Left ventricle myocardium superior (tissue), 1 donor: ENCODE data around the gene LIMK1. TPM values are rescaled to one million over a fixed set of nuclear protein-coding genes. Genes with fewer than 3 reads are reported as not detected.
"Not testable (repeated sequence)": the region's sequence is repeated elsewhere in the genome, so short reads cannot be mapped to it uniquely, and the experiment has no call there.

ENCODE experiments used
- ATAC-seq: fragments of 200-7000 bp; cut with Tn5 transposase; one replicate; pipeline ENCODE4 v1.9.1; 2020; ENCODE audit warnings: mild to moderate bottlenecking, moderate library complexity
- DNase-seq: peaks from one replicate; pipeline ENCODE4 v3.0.0-alpha.2; 2020
- intact Hi-C: fragments of 100-400 bp; cut with micrococcal nuclease; formaldehyde crosslinking; loops from one replicate; pipeline ENCODE4 v1.11.0; 2022
- total RNA-seq: library from RNA; stranded (reverse); fragmentation: NEBNext Ultra II Directional; extraction: Animal tissue kit (Norgen Biotek cat#: 25700); gene quantifications from one replicate; pipeline ENCODE4 v1.2.1, GENCODE V29; 2021
- donor health status: DM: no; HTN: yes; CAD: no; lungs with severe emphysema.

Gene LIMK1
- total RNA-seq, 1 donor from 2014 or later: 9.4 TPM

DNA sequence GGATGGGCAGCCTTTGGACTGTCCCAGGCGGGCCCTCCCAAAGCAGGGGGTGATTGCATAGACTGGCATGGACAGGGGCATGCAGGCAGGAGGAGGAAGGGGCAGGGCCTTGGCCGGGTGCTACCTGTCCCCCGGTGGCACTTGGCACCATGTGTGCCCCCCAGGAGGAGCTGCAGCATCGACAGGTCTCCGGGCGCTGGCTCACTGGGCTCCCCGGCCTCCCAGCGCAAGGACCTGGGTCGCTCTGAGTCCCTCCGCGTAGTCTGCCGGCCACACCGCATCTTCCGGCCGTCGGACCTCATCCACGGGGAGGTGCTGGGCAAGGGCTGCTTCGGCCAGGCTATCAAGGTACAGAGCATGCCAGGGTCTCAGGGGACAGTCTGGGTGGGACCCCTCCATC, 23.2 kb downstream of the LIMK1 start:
- intact Hi-C loops: no loop called here
- no peak for ATAC-seq

DNA sequence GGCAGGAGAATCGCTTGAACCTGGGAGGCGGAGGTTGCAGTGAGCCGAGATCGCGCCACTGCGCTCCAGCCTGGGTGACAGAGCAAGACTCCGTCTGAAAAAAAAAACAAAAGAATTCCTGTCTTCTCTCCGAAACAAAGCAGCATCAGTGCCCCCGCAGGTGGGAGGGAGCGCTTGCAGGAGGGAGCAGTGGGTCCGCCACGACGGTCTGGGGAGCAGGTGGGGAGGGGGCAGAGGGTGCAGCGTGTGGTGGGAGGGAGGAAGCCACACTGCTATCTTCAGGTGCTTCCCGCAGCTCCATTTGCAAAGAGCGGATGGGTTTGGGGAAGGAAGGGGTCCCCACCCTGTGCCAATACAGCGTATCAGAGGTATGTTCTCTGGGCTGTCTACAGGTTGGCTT, 31.7 kb downstream of the LIMK1 start:
- ATAC-seq (no peak), DNase-seq (no peak)
- intact Hi-C loops: no loop called here

More for the DNA sequence above, 23.2 kb downstream of the LIMK1 start:
- no peak for DNase-seq

DNA sequence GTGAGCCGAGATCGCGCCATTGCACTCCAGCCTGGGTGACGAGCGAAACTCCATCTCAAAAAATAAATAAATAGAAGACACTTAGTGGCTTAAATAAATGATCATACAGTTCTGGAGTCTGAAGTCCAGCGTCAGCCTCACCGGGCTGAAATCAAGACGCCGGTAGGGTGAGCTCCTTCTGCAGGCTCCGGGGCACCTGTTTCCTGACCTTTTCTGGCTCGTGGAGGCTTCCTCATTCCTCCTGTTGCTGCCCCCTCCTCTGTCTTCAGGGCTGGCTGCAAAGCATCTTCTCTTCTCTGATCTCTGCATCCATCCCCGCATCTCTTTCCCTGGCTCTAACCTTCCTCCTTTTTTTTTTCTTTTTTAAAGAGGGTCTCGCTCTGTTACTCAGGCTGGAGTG, 32.8 kb downstream of the LIMK1 start:
- intact Hi-C loops: no loop called here
- ATAC-seq (no peak), DNase-seq (no peak)

DNA sequence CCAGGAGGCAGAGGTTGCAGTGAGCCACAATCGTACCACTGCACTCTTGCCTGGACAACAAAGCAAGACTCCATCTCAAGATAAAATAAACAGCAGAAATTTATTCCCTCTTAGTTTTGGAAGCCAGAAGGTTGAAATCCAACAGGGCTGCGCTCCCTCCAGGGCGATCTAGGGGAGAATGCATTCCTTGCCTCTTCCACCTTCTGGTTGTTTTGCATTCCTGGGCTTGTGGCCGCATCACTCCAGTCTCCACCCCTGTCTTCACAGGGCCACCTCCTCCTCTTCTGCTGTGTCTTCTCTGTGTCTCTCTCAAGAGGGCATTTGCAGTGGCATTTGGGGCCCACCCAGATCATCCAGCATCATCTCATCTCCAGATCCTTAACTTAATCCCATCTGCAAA, 36.2 kb downstream of the LIMK1 start:
- DNase-seq (no peak), ATAC-seq (no peak)
- intact Hi-C loops: no loop called here

DNA sequence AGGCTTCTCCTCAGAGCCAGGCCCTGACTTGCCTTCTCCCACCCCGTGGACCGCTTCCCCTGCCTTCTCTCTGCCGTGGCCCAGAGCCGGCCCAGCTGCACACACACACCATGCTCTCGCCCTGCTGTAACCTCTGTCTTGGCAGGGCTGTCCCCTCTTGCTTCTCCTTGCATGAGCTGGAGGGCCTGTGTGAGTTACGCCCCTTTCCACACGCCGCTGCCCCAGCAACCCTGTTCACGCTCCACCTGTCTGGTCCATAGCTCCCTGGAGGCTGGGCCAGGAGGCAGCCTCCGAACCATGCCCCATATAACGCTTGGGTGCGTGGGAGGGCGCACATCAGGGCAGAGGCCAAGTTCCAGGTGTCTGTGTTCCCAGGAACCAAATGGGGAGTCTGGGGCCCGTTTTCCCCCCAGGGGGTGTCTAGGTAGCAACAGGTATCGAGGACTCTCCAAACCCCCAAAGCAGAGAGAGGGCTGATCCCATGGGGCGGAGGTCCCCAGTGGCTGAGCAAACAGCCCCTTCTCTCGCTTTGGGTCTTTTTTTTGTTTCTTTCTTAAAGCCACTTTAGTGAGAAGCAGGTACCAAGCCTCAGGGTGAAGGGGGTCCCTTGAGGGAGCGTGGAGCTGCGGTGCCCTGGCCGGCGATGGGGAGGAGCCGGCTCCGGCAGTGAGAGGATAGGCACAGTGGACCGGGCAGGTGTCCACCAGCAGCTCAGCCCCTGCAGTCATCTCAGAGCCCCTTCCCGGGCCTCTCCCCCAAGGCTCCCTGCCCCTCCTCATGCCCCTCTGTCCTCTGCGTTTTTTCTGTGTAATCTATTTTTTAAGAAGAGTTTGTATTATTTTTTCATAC, 38.0 kb downstream of the LIMK1 start:
- intact Hi-C loops: no loop called here
- DNase-seq (no peak), ATAC-seq (no peak)

DNA sequence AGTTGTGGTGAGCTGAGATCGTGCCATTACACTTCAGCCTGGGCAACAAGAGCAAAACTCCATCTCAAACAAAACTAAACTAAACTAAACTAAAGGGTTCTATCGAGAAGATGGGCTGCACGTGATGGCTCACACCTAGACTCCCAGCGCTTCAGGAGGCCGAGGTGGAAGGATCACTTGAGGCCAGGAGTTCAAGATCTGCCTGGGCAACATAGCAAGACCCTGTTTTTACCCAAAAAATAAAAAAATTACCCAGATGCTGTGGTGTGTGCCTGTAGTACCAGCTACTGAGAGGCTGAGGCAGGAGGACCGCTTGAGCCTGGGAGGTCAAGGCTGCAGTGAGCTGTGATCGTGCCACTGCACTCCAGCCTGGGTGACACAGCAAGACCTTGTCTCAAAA, 40.3 kb downstream of the LIMK1 start:
- DNase-seq, ATAC-seq, intact Hi-C loops: not testable (repeated sequence)

DNA sequence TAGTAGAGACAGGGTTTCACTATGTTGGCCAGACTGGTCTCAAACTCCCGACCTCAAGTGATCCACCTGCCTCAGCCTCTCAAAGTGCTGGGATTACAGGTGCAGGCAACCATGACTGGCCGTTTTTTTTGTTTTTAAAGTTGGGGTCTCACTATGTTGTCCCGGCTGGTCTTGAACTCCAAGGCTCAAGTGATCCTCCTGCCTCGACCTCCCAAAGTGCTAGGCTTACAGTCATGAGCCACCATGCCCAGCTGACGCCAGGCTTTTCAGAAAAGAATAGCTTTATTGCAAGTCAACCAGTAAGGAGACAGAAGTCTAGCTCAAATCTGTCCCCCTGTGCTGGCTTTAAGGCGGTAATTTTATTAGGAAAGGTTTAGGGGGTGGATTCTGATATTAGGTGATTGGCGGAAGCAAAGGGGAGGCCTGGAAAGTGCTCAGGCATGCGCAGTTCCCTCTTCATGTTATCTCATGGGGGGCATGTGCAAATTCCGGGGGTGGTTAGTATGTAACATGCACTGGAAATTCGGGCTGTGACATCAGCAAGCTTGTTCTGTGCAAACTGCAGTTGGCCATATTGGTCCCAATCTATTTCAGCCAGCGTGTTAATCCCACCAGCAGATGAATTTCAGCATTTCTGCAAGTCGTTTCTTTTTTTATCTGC, 42.7 kb downstream of the LIMK1 start:
- DNase-seq (no peak), ATAC-seq (no peak)
- intact Hi-C loops: no loop called here

DNA sequence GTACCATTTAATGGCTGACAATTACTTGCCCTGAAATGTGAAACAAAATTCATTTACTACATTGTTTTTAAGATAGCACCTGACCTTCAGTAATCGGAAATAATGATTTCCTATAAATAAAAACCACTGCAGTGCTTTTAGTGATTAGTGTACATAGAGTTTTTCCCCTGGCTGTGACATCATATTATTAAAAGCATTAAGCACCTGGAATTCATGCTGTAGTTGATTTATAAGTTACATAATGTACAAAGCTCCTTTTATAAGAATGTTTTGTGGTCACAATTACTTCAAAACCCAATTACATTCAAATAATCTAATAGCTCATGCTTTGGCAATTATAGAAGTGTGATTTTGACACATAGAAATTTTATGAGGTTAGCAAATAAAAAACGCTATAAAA, 46.3 kb downstream of the LIMK1 start:
- no peak for ATAC-seq
- intact Hi-C loops: no loop called here

DNA sequence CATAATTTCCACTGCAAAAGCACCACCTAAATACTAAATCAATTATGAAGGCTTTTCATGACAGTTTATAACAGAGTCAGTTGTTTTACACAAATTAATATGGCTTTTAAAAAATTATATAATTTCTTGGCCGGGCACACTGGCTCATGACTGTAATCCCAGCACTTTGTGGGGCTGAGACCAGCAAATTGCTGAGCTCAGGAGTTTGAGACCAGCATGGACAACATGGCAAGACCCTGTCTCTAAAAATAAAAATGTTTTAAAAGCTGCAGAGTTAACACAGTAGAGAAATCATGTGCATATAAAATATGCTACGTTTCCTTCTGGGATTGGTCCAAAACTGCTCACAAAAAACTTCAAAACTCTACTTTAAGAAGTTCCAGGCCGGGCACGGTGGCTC, 46.9 kb downstream of the LIMK1 start:
- intact Hi-C loops: no loop called here
- DNase-seq (no peak), ATAC-seq (no peak)

More for the DNA sequence above, 46.3 kb downstream of the LIMK1 start:
- no peak for DNase-seq

DNA sequence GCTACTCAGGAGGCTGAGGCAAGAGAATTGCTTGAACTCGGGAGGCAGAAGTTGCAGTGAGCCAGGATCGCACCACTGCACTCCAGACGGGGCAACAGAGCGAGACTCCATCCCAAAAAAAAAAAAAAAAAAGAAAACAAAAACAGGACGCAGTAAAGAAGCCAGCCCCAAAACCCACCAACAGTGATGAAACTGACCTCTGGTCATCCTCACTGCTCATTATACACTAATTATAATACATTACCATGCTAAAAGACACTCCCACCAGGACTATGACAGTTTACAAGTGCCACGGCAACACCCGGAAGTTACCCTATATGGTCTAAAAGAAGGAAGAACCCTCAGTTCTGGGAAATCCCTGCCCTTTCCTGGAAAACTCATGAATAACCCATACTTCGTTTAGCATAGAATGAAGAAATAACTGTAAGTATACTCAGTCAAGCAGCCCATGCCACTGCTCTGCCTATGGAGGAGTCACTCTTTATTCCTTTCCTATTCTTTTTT, 50.6 kb downstream of the LIMK1 start:
- ATAC-seq (no peak), DNase-seq (no peak)
- intact Hi-C loops: no loop called here

DNA sequence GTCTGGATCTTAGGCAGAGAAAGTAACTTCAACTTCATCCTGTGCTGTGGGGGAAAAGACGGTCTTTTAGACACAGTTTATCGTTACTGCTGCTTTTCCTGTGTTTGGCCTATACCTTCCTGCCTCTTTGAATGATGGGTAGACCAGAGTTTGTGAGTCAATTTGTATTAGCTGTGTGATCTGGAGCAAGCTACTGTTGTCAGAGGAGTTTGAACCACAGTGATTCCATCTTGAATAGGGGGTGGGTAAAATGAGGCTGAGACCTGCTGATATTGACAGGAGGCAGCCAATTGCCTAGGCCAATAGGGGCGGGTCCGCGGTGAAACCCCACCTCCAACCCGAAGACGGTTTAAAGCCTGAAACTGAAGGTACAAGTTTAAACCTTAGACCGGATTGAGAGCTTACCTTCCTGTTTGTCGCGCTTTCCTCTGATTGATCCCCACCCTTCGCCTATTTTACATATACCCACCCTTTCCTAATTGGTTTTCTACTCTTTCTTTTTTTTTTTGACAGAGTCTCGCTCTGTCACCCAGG, 54.8 kb downstream of the LIMK1 start:
- DNase-seq (no peak), ATAC-seq (no peak)
- intact Hi-C loops: no loop called here

DNA sequence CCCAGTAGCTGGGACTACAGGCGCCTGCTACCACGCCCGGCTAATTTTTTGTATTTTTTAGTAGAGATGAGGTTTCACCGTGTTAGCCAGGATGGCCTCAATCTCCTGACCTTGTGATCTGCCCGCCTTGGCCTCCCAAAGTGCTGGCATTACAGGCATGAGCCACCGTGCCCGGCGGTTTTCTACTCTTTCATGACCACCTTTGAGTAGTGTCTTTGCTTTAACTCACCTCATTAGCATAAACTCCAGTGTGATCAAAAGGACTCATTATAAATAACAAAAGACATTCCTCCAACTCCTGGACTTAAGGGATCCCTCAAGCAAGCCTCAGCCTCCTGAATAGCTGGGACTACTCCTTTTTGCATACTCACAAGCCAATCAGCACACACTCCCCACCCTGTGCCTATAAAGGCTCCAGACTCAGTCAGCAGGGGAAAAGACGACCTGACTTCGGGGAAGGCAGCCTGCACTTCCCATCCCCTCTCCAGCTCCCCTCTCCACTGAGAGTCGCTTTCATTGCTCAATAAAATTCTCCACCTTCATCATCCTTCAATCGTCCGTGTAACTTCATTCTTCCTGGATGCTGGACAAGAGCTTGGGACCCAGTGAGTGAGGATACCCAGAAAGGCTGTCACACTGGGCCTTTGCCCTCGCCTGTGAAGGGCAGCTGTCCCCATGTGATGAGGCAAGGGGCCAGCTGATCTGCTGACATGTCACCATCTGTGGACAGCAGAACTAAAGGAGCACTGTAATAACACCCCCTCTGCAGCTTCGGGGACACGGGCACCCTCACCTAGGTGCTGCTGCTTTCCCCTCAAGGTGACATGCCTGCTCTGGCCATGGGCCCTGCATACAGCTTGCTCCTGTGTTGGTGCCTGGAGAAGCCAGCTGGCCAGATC, 55.6 kb downstream of the LIMK1 start:
- intact Hi-C loops: no loop called here
- peak; percentile 47 for DNase-seq
- peak; percentile 79 for ATAC-seq

DNA sequence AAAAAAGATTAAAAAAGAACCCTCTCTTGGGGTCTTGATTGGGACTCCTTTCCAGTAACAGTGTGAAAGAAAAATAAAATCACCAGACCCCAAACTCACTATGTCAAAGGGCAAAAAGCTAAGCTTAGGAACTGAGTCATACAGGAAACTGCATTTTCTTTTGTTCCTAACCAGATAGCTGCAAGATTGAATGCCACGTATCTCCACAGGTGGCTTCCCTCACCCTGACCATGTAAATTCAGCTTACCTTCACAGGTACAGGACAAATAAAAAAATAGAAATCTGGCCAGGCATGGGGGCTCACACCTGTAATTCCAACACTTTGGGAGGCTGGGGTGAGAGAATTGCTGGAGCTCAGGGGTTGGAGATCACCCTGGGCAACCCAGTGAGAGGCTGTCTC, 58.1 kb downstream of the LIMK1 start:
- no peak for ATAC-seq
- intact Hi-C loops: no loop called here

DNA sequence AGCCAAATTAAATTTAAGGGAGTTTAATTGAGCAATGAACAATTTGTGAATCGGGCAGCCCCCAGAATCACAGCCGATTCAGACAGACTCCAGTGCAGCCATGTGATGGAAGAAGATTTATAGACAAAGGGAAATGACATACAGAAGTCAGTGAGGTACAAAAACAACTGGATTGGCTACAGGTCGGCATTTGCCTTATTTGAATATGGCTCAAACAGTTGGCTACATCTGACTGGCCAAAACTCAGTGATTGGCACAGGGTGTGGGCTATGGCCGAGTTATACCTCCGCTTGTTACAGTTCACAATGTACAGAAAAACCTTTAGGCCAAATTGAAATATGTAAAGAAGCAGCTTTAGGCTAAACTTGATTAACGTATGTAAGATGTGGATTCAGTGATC, 59.8 kb downstream of the LIMK1 start:
- ATAC-seq (no peak), DNase-seq (no peak)
- intact Hi-C loops: no loop called here

More for the DNA sequence above, 58.1 kb downstream of the LIMK1 start:
- no peak for DNase-seq

DNA sequence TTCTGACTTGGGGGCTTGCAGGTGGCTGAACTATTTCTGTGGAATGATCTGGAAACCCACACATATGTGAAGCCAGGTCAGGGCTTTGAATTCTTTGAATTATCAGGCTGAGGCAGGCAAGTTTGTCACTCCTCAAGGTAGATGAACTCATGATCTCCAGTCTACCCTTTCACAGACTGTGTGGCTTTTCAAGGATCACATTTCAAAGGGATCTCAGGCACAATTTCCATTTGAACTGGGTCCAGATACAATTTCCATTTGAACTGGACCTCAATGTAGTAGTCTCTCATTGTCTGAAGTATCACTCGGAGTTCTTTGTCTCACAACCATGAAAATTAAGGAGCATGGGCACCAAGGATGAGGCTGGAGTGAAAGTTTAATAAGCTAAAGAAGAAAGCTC, 64.9 kb downstream of the LIMK1 start:
- no peak for DNase-seq
- no peak for ATAC-seq
- intact Hi-C loops: no loop called here

DNA sequence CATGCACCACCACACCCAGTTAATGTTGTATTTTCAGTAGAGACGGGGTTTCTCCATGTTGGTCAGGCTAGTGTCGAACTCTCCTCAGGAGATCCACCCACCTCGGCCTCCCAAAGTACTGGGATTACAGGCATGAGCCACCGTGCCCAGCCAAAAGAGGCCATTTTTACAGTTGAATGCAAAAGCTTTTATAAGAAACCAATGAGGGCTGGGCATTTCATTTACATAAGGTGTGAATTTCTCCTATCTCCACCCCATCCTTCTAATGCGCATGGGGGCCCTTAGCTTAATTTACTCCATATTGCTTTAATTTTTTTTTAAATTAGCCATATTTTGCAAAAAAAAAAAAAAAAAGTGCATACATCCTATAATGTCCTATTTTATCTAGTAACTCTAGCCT, 65.5 kb downstream of the LIMK1 start:
- DNase-seq: no peak
- intact Hi-C loops: no loop called here
- ATAC-seq: no peak

DNA sequence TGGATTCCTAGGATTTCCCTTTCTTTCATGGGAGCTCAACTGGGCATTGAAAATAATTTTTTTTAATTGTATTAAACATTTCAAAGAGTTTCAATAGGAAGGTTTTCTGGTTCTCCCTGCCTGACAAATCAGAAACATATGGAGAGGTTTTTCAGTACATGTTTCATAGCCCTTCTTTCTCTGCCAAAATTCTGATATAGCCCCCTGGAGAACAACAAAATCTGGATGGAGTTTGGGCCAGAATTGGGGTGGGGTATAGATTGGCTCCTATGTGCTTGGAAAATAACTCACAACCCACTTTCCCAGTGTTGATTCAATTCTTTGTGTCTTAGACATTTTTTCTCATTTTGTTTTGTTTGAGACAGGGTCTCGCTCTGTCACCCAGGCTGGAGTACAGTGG, 66.0 kb downstream of the LIMK1 start:
- ATAC-seq: no peak
- DNase-seq: no peak
- intact Hi-C loops: no loop called here

DNA sequence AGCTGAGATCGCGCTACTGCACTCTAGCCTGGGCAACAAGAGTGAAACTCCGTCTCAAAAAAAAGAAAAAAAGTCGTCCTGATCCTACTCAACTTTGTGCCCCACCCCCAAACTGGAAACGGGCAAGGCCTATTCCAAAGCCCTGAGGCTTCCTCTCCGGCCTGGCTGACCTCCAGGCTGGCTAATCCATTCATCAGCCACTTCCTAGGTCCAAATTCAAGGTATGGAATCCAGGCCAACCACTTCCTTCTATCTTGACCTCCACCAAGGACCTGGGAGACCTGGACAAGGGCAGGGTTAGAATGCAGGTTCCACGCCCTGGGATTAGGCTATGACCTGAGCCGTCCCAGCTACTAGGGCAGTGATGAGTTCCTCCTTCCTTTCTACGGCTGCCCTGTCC, 70.1 kb downstream of the LIMK1 start:
- ATAC-seq: no peak
- intact Hi-C loops: no loop called here
- no peak for DNase-seq

DNA sequence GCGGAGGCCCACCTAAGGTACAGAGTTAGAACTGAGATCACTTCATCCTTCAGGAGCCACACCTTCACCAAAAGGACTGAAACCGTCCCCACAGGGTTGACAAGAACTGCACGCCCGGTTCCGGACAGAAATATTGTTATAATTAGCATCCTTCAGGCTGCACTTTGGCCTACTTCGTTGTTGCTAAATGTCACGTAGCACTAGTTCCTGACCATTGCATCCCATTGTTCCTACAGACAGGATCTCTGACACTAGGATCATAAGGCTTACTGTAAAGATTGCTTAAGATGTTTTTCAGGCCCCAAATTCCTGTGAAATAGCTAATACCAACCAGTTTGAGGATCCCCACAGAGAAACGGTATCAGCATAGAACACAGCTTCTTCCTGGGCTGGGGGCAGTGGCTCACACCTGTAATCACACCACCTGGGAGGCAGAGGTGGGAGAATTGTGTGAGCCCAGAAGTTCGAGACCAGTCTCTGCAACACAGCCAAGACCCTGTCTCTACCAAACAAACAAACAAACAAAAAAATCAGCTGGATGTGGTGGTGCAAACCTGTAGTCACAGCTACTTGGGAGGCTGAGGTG, 72.3 kb downstream of the LIMK1 start:
- intact Hi-C loops: no loop called here
- ATAC-seq (no peak), DNase-seq (no peak)
